GM12801 (cell line): ENCODE measurements around the gene C16orf87.

ENCODE experiments used
- CTCF ChIP-seq: IDR thresholded peaks from one replicate; pipeline ENCODE4 v1.5.1; 2011; ENCODE audit warnings: control low read depth; ENCODE audit not compliant: insufficient read length; ENCODE audit errors: extremely low read depth

C16orf87 gene

GRCh38 chr16:46858151-46858550 lies 27.2 kb upstream of the C16orf87 start:
- TF ChIP-seq CTCF, result no peak

GRCh38 chr16:46857368-46857945 lies 26.5 kb upstream of the C16orf87 start:
- no peak for TF ChIP-seq CTCF

GRCh38 chr16:46855389-46855788 lies 24.4 kb upstream of the C16orf87 start:
- TF ChIP-seq CTCF, result no peak

GRCh38 chr16:46854846-46855245 lies 23.9 kb upstream of the C16orf87 start:
- TF ChIP-seq CTCF, result no peak

- TF ChIP-seq CTCF, result no peak
These were observed 22.9 kb upstream of the C16orf87 start for GRCh38 chr16:46853713-46854443.

- TF ChIP-seq CTCF, result no peak
These were observed 21.1 kb upstream of the C16orf87 start for GRCh38 chr16:46852130-46852529.

- TF ChIP-seq CTCF, result no peak
These were observed 19.9 kb upstream of the C16orf87 start for GRCh38 chr16:46850619-46851555.
